Thoracic aorta (tissue), 2 donors: ENCODE measurements around the gene ZC3H10. TPM values are rescaled to one million over a fixed set of nuclear protein-coding genes. Genes with fewer than 3 reads are reported as not detected.

ENCODE experiments used
- ATAC-seq: fragments of 150-250 bp; one replicate; pipeline ENCODE4 v1.8.0; 2017; ENCODE audit warnings: low read depth; ENCODE audit not compliant: insufficient number of reproducible peaks, low FRiP score
- DNase-seq: peaks from one replicate; pipeline ENCODE4 v3.0.0-alpha.2; 2020; ENCODE audit warnings: low spot score
- H3K27ac ChIP-seq, 2 donors: fragments of 200-600 bp; sonication (generic); 1 replicate in 1 of 2; 2 replicates in 1 of 2; pipeline ENCODE4 v1.5.1; 2016; ENCODE audit warnings: mild to moderate bottlenecking in 2 of 2, moderate library complexity in 2 of 2
- H3K27me3 ChIP-seq: fragments of 200-600 bp; sonication (generic); replicated peaks from 2 replicates; pipeline ENCODE4 v1.6.0; 2016; ENCODE audit warnings: mild to moderate bottlenecking; ENCODE audit not compliant: insufficient read depth
- H3K36me3 ChIP-seq: fragments of 200-600 bp; sonication (generic); one replicate; pipeline ENCODE4 v1.5.1; 2016
- H3K4me1 ChIP-seq, 2 donors: fragments of 200-600 bp; sonication (generic); 1 replicate in 1 of 2; 2 replicates in 1 of 2; pipeline versions ENCODE4 v1.5.1 to v1.6.0; 2016; ENCODE audit warnings: low read depth in 2 of 2, mild to moderate bottlenecking in 1 of 2; ENCODE audit not compliant: control insufficient read depth in 1 of 2
- H3K4me3 ChIP-seq: fragments of 200-600 bp; sonication (generic); 2 replicates; pipeline ENCODE4 v1.5.1; 2016; ENCODE audit warnings: mild to moderate bottlenecking
- H3K9me3 ChIP-seq: fragments of 200-600 bp; sonication (generic); 2 replicates; pipeline ENCODE4 v1.5.1; 2016
- CTCF ChIP-seq: fragments of 200-600 bp; sonication (generic); IDR thresholded peaks from one replicate; pipeline ENCODE4 v1.5.1; 2019; ENCODE audit warnings: antibody characterized with exemption
- total RNA-seq, 2 donors: library from RNA; depleted of rRNA; stranded (reverse); fragments of >200 nt; gene quantifications; one replicate each; pipeline versions ENCODE4 v1.1.0 to v1.2.3, GENCODE V29; 2016

ZC3H10 gene
- total RNA-seq, 2 donors from 2014 or later, result 4.1 to 7.1 TPM

- Histone ChIP-seq H3K4me1 (peaks cover 15 to 35% of the 10 kb centered on the region in 2 donors), H3K9me3 (no peaks in the 10 kb centered on the region), H3K27me3 (no peaks in the 10 kb centered on the region), H3K27ac (no peak overlapping the region), H3K36me3 (peaks cover 50% of the 10 kb centered on the region), H3K4me3 (no peak overlapping the region)
- TF ChIP-seq CTCF, result no peak
- ATAC-seq, result no peak
- DNase-seq, result no peak
These were observed 46.3 kb downstream of the ZC3H10 start for GRCh38 chr12:56164345-56164729.

- no peak for ATAC-seq
- no peak for TF ChIP-seq CTCF
- Histone ChIP-seq H3K27me3 (no peaks in the 10 kb centered on the region), H3K27ac (no peak overlapping the region), H3K9me3 (no peaks in the 10 kb centered on the region), H3K4me3 (no peak overlapping the region), H3K36me3 (peaks cover 51% of the 10 kb centered on the region), H3K4me1 (peaks cover 15 to 26% of the 10 kb centered on the region in 2 donors)
- DNase-seq, result no peak
These were observed 47.3 kb downstream of the ZC3H10 start for GRCh38 chr12:56165369-56165768.

GRCh38 chr12:56169229-56169759 is 51.2 kb downstream of the ZC3H10 start:
- no peak for ATAC-seq
- H3K4me3 ChIP-seq, result no peak overlapping the region
- no peak for DNase-seq
- H3K9me3 ChIP-seq, result no peaks in the 10 kb centered on the region
- TF ChIP-seq CTCF, result no peak
- peaks cover 60% of the 10 kb centered on the region for H3K36me3 ChIP-seq
- no peaks in the 10 kb centered on the region for H3K27me3 ChIP-seq
- no peaks in the 10 kb centered on the region for H3K4me1 ChIP-seq
- no peak overlapping the region for H3K27ac ChIP-seq

GRCh38 chr12:56172839-56173238 is 54.8 kb downstream of the ZC3H10 start:
- Histone ChIP-seq H3K36me3 (peaks cover 79% of the 10 kb centered on the region), H3K4me3 (no peak overlapping the region), H3K9me3 (no peaks in the 10 kb centered on the region), H3K4me1 (no peaks in the 10 kb centered on the region), H3K27me3 (no peaks in the 10 kb centered on the region), H3K27ac (no peak overlapping the region)
- no peak for DNase-seq
- ATAC-seq, result no peak
- no peak for TF ChIP-seq CTCF

Other genes with a start within 250 kb of the ZC3H10 start
- gene PYM1, start 190.4 kb upstream of the ZC3H10 start, total RNA-seq, result 10 to 100 TPM; 19.0 to 31.6 TPM
- gene DGKA, start 187.1 kb upstream of the ZC3H10 start, total RNA-seq, result 100 to 1,000 TPM in 1 of 2 donors, 10 to 100 TPM in 1; 72.8 to 104 TPM
- gene PMEL, start 152.2 kb upstream of the ZC3H10 start, total RNA-seq, result under 1 TPM in 1 of 2 donors, not detected in 1; 0.99 TPM
- 10 to 100 TPM; 18.0 to 32.5 TPM for gene CDK2, start 151.4 kb upstream of the ZC3H10 start, total RNA-seq
- gene RAB5B, start 144.2 kb upstream of the ZC3H10 start, total RNA-seq, result 10 to 100 TPM; 70.3 to 89.2 TPM
- gene SUOX, start 121.0 kb upstream of the ZC3H10 start, total RNA-seq, result 10 to 100 TPM; 17.6 to 20.6 TPM
- 1 to 10 TPM; 4.5 to 7.6 TPM for gene IKZF4, start 97.2 kb upstream of the ZC3H10 start, total RNA-seq
- 1,000 to 10,000 TPM in 1 of 2 donors, 100 to 1,000 TPM in 1; 103 to 1,114 TPM for gene RPS26, start 76.3 kb upstream of the ZC3H10 start, total RNA-seq
- gene ERBB3, start 38.1 kb upstream of the ZC3H10 start, total RNA-seq, result 1 to 10 TPM; 1.1 to 3.2 TPM
- gene PA2G4, start 13.7 kb upstream of the ZC3H10 start, total RNA-seq, result 100 to 1,000 TPM in 1 of 2 donors, 10 to 100 TPM in 1; 53.2 to 111 TPM
- gene RPL41, start 1.6 kb upstream of the ZC3H10 start, total RNA-seq, result 1,000 to 10,000 TPM in 1 of 2 donors, 100 to 1,000 TPM in 1; 923 to 1,490 TPM
- gene ESYT1, start 10.0 kb downstream of the ZC3H10 start, total RNA-seq, result 100 to 1,000 TPM; 113 to 128 TPM
- 10 to 100 TPM; 17.1 to 19.1 TPM for gene MYL6B, start 34.3 kb downstream of the ZC3H10 start, total RNA-seq
- gene MYL6, start 40.1 kb downstream of the ZC3H10 start, total RNA-seq, result 1,000 to 10,000 TPM; 1,762 to 3,064 TPM
- gene SMARCC2, start 71.2 kb downstream of the ZC3H10 start, total RNA-seq, result 100 to 1,000 TPM in 1 of 2 donors, 10 to 100 TPM in 1; 68.6 to 109 TPM
- 10 to 100 TPM; 66.6 to 76.5 TPM for gene RNF41, start 103.7 kb downstream of the ZC3H10 start, total RNA-seq
- gene NABP2, start 106.1 kb downstream of the ZC3H10 start, total RNA-seq, result 10 to 100 TPM in 1 of 2 donors, 1 to 10 TPM in 1; 8.7 to 17.2 TPM
- not detected for gene SLC39A5, start 111.8 kb downstream of the ZC3H10 start, total RNA-seq
- gene ANKRD52, start 140.1 kb downstream of the ZC3H10 start, total RNA-seq, result 10 to 100 TPM; 30.9 to 36.3 TPM
- 10 to 100 TPM; 14.6 to 26.3 TPM for gene COQ10A, start 148.7 kb downstream of the ZC3H10 start, total RNA-seq
- 100 to 1,000 TPM; 120 to 143 TPM for gene CS, start 182.1 kb downstream of the ZC3H10 start, total RNA-seq
- gene CNPY2, start 197.7 kb downstream of the ZC3H10 start, total RNA-seq, result 10 to 100 TPM; 72.0 to 85.1 TPM
- gene PAN2, start 215.7 kb downstream of the ZC3H10 start, total RNA-seq, result 10 to 100 TPM; 39.8 to 42.7 TPM
- not detected for gene IL23A, start 220.6 kb downstream of the ZC3H10 start, total RNA-seq
- 100 to 1,000 TPM; 161 to 192 TPM for gene STAT2, start 241.8 kb downstream of the ZC3H10 start, total RNA-seq
- gene APOF, start 244.6 kb downstream of the ZC3H10 start, total RNA-seq, result not detected